Endometrial microvascular endothelial cells (primary cell): ENCODE measurements around the gene ZNF320. TPM values are rescaled to one million over a fixed set of nuclear protein-coding genes. Genes with fewer than 3 reads are reported as not detected.
"Not testable (repeated sequence)": the region's sequence is repeated elsewhere in the genome, so short reads cannot be mapped to it uniquely, and the experiment has no call there.

Experiments
- in situ Hi-C: cut with HindIII; loops from 2 replicates; pipeline ENCODE4 v1.10.0; 2017; ENCODE audit warnings: low sequenced_read_pairs, low pct_unique_long_range_greater_than_20kb; ENCODE audit errors: inconsistent ontology term
- total RNA-seq: library from RNA; depleted of rRNA; stranded (reverse); fragments of >200 nt; gene quantifications from one replicate; pipeline ENCODE4 v1.2.3, GENCODE V29; 2015; ENCODE audit errors: inconsistent ontology term

ZNF320 gene
- total RNA-seq, 1 donor from 2014 or later, result 2.3 TPM

DNA sequence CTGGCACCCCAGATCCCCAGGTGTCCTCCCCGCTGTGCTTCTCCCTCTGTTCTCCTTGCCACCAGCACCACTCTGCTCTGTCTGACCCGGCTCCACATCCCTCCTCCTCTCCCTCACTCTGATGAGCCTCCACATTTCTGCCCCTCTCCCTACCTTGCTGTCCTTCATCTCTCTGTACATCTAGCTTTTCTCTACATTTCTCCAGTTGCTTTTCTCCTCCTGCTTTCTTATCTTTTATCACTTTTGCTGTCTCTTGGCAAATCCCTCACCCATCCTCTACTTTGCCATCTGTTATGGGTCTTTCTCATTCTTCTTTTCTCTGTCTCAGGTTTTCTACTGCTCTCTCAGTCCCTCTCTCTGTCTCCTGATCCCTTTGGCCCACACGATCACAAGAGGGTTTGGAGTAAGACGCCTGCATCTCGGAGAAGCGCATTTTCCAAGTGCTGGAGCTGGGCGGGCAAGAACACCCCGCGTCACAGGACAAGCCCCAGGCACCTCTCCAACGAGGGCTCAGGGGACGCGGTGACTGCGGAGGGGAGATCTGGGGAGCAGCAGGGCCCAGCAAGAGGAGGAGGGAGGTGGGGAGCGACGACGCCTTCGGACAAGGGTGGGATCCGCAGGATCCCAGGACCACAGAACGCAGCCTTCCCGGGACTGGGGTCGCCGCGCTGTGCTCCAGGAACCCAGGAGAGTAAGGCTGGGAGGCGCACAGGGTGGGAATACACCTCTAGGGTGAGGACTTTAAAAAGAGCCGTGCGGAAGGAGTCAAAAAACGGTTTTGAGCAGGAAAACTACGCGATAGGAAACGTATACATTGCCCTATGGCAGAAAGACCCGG lies 40.7 kb downstream of the ZNF320 start:
- in situ Hi-C loops, result not testable (repeated sequence)

Other genes with a start within 250 kb of the ZNF320 start
- 6.7 TPM for gene ZNF611, start 162.6 kb downstream of the ZNF320 start, total RNA-seq
- 1.0 TPM for gene ZNF600, start 110.8 kb downstream of the ZNF320 start, total RNA-seq
- gene ZNF28, start 76.0 kb downstream of the ZNF320 start, total RNA-seq, result 8.5 TPM
- 10.8 TPM for gene ZNF468, start 40.0 kb downstream of the ZNF320 start, total RNA-seq
- gene ZNF888, start 25.8 kb upstream of the ZNF320 start, total RNA-seq, result 2.7 TPM
- 6.2 TPM for gene ZNF816, start 65.2 kb upstream of the ZNF320 start, total RNA-seq
- not detected for gene ERVV-1, start 116.3 kb upstream of the ZNF320 start, total RNA-seq
- gene ERVV-2, start 147.1 kb upstream of the ZNF320 start, total RNA-seq, result not detected
- gene ZNF160, start 205.8 kb upstream of the ZNF320 start, total RNA-seq, result 30.5 TPM
- gene ZNF415, start 235.3 kb upstream of the ZNF320 start, total RNA-seq, result 15.4 TPM